Measurements from ENCODE around the gene SNRNP25.

The SNRNP25 gene

GRCh38 chr16:104928-105327 lies 51.3 kb downstream of the SNRNP25 start:
- Histone ChIP-seq H3K36me3 (peaks cover 0 to 18% (median 12%) of the 10 kb centered on the region in 3 donors), H3K27ac (peak overlapping the region; percentile 90 to 93)
- intact Hi-C loops (cut with DNase I; ENCODE audit: low total_unique reads) = no loop called here

GRCh38 chr16:105521-105920 lies 51.9 kb downstream of the SNRNP25 start:
- Histone ChIP-seq H3K27me3 (no peaks in the 10 kb centered on the region), H3K4me3 (no peak overlapping the region), H3K4me1 (peaks cover 0 to 58% (median 35%) of the 10 kb centered on the region in 4 donors), H3K27ac (peak overlapping the region; percentile 90 to 93), H3K9me3 (no peaks in the 10 kb centered on the region), H3K36me3 (peaks cover 0 to 24% (median 12%) of the 10 kb centered on the region in 3 donors)
- no peak for DNase-seq
- no peak for TF ChIP-seq CTCF (IDR thresholded peaks at IDR 0.05)
- intact Hi-C loops (cut with DNase I; ENCODE audit: low total_unique reads) = no loop called here

More at GRCh38 chr16:104928-105327, 51.3 kb downstream of the SNRNP25 start:
- peaks cover 0 to 64% (median 40%) of the 10 kb centered on the region in 4 donors for H3K4me1 ChIP-seq
- no peaks in the 10 kb centered on the region for H3K9me3 ChIP-seq
- no peak for TF ChIP-seq CTCF (IDR thresholded peaks at IDR 0.05)
- no peak overlapping the region for H3K4me3 ChIP-seq
- DNase-seq = no peak
- no peaks in the 10 kb centered on the region for H3K27me3 ChIP-seq

GRCh38 chr16:106623-107324 lies 53.1 kb downstream of the SNRNP25 start:
- no peaks in the 10 kb centered on the region for H3K27me3 ChIP-seq
- TF ChIP-seq CTCF (IDR thresholded peaks at IDR 0.05) = peak; percentile 83 to 87
- no peaks in the 10 kb centered on the region for H3K9me3 ChIP-seq
- H3K27ac ChIP-seq = peak overlapping the region; percentile 67 to 93
- peaks cover 0 to 33% (median 18%) of the 10 kb centered on the region in 3 donors for H3K36me3 ChIP-seq
- H3K4me3 ChIP-seq = no peak overlapping the region
- intact Hi-C loops (cut with DNase I; ENCODE audit: low total_unique reads) = loop anchor here (2.0 kb wide), 1 partner anchor 74 kb away; the partner anchor contains the start of gene HBQ1
- peak; percentile 59 to 76 for DNase-seq
- H3K4me1 ChIP-seq = peaks cover 0 to 46% (median 24%) of the 10 kb centered on the region in 4 donors

Measured in tibial artery (tissue), 4 donors.